Measurements from ENCODE around the gene TSPAN31.
"Not testable (repeated sequence)": the region's sequence is repeated elsewhere in the genome, so short reads cannot be mapped to it uniquely, and the experiment has no call there.

TSPAN31 gene

DNA sequence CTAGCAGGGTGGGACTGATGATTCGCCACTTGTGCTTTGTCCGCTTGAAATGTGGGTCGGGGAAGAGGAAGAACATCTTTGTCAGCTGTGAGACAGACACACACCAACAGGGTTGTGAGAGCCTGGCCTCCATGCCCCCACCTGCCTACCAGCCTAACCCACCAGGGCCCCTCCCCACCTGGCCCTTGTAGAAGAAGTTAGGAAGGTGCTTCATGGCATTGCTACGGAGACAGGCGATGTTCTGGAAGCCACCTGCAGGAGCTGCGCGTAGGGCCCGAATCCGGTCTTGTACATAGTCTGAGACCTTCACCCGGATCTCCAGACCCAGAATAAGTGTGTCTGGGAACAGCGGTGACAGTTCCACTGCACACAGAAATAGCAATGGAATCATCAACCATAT is 24.8 kb downstream of the TSPAN31 start:
- no peak for DNase-seq

DNA sequence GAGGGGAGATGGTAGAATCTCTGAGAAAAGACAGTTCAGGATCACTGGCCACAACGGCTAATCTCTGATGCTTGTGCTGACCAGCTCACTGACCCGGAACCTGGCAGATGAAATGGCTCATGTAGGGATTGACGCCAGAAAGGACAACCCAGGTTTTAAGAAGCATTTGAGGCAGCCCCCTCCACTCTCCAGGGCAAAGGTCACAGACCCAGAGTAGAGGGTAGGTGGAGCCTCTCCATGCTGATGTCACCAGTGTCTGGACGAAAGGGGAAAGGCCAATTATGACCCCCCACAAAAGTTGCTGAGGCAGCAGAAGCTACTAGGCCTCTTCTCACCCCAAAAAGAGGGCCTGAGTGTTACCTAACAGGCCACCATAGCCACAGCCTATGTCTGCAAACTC is 25.9 kb downstream of the TSPAN31 start:
- DNase-seq, result no peak

DNA sequence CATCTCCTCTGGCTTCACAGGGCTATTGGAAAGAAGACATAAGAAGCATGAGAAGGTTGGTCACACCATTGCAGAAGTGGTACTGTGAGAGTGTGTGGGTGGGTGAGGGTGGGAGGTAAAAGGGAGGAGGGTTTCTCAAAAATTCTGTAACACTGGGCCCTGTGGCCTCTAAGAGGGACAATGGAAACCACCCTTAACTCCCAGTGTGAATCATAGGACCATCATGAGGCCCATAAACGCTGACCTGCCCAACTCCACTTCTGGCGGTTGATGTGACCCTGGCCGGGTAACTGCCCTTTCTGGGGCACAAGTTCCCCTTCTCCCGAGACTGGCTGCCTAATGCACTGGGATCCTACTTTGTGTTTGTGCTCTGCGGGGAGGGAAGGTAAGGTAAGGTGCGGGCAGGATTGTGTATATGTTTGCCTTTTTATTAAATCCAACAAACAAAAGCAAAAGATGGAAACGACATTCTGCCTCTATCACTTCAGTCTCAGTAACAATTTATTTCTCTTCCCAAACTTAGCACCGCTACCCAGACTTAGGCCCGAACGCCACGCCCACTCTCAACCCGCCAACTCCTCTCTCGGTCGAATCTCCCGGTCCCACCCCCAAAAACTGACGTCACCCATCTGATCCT is 26.5 kb downstream of the TSPAN31 start:
- peak; percentile 84 to 89 for DNase-seq

DNA sequence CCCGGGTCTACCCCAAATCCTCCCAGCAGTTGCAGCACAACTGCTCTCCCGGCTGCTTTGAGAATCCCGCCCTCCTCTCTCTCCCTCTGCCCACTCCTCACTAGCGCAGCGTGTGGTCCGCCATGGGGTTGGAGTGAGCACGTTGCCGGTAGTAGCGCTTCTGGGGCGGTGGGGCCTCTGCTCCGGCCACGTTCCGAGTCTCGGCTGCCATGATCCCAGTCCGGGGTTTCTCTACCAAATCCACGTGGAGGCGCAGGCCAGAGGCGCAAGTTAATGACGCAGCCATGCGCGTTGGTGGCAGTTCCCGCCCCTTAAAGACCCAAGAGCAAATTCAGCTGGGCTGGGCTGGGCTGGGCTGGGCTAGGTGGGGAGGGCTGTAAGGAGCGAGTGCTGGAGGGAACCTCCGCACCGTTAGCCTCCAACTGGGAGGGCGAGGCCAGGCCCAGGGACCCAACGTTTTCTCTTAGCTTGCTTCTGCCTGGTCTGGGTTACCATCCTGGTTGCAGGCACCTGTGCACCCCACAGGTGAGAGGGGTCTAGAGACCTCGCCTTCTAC is 27.1 kb downstream of the TSPAN31 start, which contains the start of gene METTL1:
Gene METTL1, minus strand, starts transcription at position 233 of the 556 bp plus-strand sequence. Its CDS starts 22 bp downstream, at position 211.
- DNase-seq, result peak; percentile 90 to 95

- DNase-seq, result peak; percentile 28 to 36
These were observed 27.8 kb downstream of the TSPAN31 start, which contains the start of gene EEF1AKMT3 for GRCh38 chr12:57772429-57773322. Gene EEF1AKMT3, plus strand, starts transcription at chr12:57772614. Its CDS starts 111 bp downstream, at chr12:57772725.

GRCh38 chr12:57774634-57775033 is 29.8 kb downstream of the TSPAN31 start:
- DNase-seq, result not testable (repeated sequence)

- no peak for DNase-seq
These were observed 30.2 kb downstream of the TSPAN31 start for GRCh38 chr12:57775044-57775443.

DNA sequence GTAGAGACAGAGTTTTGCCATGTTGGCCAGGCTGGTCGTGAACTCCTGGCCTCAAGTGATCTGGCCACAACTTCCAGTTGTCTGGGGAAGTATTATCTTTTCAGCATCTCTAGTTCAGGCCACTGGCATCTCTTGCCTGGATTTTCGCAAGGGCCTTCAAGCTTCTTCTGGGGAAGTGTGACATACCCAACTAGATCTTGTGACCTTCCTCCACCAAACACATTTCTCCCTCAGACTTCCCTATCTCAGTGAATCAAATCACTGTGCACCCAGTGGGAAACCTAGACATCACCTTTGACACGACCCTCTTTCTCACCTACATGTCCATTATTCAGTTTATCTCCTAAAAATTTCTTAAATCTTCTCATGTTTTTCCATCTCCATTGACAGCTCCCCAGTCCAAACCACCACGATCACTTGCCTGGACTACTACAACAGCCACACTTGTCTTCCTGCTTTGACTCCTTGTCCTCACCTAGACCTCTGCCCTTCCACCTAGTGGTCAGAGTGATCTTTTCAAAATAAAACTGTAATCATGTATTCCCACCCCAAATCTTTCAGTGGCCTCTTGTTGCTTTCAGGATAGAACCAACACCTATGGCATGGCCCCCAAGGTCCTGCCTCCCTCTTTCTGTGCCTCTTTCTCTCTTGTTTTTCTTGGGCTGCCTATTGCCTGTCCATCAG is 30.9 kb downstream of the TSPAN31 start:
- DNase-seq, result no peak

DNA sequence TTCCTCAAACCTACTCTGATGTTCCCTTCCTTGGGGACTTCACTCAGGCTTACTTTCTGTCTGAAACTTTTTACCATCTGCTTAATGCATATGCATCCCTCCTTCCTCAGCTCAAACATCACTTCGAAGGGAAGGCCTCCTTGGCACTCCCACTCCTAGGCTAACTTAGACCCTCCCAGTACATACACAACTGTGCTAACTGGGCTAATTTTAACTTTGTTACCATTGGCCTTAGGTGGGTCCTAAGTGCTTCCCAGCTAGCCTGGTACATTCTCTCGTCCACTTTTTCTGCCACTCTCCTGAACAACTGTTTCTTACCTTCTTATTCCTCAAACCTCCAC is 31.4 kb downstream of the TSPAN31 start:
- no peak for DNase-seq

DNA sequence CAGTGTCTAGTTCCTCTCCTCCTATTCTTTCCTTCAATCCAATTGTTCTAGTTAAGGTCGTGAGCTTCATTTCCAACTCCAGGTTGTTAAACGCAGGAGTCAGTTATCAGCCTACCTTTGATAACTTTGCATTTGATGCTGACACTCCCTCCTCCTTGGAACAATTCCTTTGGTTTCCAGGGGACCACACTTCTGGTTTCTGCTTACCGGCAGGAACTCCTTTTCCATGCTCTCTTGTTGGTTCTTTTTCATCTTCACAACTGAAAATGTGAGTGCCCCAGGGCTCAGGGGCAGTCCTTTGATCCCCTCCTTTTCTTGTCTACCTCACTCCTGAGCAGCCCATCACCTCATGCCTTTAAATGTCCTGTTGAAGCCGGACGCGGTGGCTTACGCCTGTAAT is 32.5 kb downstream of the TSPAN31 start:
- no peak for DNase-seq

GRCh38 chr12:57777911-57778310 is 33.1 kb downstream of the TSPAN31 start:
- DNase-seq, result no peak

DNA sequence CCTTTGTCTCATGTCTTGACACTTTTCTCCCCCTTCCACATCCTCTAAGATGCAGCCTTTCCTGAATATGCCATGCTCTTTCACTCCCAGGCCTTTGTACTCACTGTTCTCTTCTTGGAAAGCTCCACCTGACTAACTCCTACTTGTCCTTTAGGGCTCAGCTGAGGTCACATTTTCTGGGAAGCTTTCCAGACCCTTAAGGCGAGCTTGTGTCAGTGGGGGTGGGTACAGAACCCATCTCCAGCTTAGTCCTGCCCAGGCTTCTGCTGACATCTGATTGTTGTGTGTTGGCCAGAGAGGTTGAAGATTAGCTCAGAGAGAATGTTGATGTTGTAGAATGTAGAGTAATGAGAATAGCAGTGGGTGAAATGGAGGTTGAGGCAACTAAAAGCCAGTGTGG is 34.9 kb downstream of the TSPAN31 start:
- DNase-seq, result no peak

DNA sequence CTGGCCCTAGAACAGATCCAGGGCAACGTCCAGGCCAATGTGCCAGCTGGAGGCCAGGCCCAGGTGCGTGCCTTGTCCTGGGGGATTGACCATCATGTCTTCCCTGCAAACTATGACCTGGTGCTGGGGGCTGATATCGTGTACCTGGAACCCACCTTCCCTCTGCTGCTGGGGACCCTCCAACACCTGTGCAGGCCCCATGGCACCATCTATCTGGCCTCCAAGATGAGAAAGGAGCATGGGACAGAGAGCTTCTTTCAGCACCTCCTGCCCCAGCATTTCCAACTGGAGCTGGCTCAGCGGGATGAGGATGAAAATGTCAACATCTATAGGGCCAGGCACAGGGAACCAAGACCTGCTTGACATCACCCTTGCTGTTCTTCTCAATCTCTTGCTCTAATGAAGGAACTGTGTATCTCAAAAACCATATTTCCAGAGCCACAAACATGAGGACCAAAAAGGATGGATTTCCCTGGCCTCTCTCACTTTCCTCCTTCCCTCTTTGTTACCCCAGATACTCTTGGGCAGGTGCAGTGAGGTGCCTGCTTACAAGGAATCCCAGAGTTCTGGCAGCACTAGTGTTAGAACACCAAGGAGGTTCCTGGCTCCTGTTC is 35.6 kb downstream of the TSPAN31 start:
- no peak for DNase-seq

DNA sequence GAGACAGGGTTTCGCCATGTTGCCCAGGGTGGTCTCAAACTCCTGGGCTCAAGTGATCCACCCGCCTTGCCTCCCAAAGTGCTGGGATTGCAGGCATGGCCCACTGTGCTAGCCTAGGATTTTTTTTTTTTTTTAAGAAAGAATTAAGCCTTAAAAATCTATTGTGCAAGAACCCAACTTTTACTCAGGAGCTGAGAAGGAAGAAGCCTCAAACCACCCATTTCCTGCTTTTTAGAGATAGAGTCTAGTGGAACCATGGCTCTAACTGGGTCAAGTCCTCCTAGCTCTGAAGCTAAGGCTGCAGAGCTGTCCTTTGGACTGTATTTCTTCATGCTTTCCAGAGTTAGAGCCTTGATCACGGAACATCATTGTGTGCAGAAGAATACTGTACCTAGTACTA is 36.4 kb downstream of the TSPAN31 start:
- DNase-seq, result no peak

DNA sequence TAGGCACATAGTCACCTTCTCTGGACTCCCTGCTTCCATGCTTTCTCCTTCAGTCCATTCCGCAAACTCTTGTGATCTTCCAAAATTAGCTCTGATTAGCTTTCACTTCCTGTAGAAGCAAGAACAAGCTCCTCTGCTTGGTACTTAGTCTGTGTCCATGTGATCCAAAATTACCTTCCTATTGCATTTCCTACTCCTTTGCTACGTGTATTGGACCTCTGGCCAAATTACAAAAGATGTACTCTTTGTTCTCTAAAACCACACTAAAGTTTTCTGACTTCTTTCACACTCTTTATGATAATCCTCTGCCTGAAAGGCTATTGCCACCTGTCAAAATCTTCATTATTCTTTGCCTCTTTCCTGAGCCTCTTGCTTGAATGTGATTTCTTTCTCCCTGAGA is 37.0 kb downstream of the TSPAN31 start:
- no peak for DNase-seq

- DNase-seq, result no peak
These were observed 37.4 kb downstream of the TSPAN31 start for GRCh38 chr12:57782243-57782607.

DNA sequence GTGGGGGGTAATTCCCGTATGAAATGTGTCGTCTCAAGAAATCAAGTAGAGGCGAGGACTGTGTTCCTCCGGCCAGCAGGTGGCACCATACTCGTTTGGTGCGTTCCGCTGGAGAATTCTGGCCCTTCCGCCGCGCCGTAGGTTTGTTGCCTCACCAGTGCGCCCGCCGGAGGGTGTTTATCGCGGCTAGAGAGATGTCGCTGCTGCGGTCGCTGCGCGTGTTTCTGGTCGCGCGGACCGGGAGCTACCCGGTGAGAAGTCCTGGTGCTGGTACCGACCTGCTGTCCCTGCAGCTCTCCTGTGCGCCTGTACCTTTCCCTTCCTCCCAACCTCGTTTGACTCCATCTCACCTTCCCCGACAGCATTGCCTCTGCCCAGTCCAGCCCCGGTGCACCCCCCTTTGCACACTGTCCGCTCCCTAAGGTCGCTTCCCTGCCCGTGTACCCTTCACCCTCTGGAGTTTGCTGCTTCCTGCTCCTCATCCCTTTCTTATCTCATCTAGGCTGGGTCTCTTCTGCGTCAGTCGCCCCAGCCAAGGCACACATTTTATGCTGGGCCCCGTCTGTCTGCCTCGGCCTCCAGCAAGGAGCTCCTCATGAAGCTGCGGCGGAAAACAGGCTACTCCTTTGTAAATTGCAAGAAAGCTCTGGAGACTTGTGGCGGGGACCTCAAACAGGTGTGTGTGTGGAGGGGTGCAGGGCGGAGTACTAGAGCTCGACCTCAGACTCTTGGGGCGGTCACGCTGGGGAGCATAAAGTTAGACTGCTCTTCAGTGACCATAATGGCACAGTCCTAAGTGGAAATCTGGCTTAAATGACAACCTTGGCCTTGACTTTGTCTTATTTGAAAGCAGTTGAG is 38.0 kb downstream of the TSPAN31 start, which contains the start of gene TSFM:
Gene TSFM, plus strand, starts transcription at position 180 of the 858 bp plus-strand sequence. Its CDS starts 15 bp downstream, at position 195.
- DNase-seq, result peak; percentile 93 to 96

GRCh38 chr12:57783466-57783801 is 38.6 kb downstream of the TSPAN31 start:
- no peak for DNase-seq

- no peak for DNase-seq
These were observed 39.0 kb downstream of the TSPAN31 start for GRCh38 chr12:57783861-57784260.

GRCh38 chr12:57793920-57794319 is 49.1 kb downstream of the TSPAN31 start:
- DNase-seq, result no peak

- DNase-seq, result no peak
These were observed 50.5 kb downstream of the TSPAN31 start for GRCh38 chr12:57795354-57795753.

DNA sequence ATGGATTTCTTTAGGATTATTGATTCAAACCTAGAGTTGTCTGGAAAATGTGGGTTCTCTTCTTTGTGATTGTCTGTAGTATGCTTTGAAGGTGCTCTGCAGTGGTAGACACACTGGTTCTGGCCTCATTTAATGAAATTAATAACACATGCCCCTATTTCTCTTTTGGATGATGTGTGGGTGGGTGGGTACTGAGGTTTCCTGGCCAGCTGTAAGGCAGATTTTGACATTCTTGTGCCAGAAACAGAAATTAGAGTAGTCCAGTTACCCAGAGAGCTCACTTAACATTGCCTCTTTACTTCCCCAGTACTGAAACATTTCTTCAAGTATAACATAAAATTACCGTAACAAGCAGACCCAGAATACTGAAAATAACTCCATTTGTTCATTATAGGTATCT is 52.2 kb downstream of the TSPAN31 start:
- no peak for DNase-seq

All from NCI-H2081 (cell line).